Endothelial cell of hepatic sinusoid (primary cell): ENCODE measurements around the gene YPEL5.
"Not testable (repeated sequence)": the region's sequence is repeated elsewhere in the genome, so short reads cannot be mapped to it uniquely, and the experiment has no call there.

ENCODE experiments used
- in situ Hi-C: cut with HindIII; loops from 2 replicates; pipeline ENCODE4 v1.10.0; 2017; ENCODE audit warnings: low sequenced_read_pairs

Gene YPEL5

GRCh38 chr2:30136764-30137444 is 9.9 kb upstream of the YPEL5 start:
- in situ Hi-C loops: no loop called here

DNA sequence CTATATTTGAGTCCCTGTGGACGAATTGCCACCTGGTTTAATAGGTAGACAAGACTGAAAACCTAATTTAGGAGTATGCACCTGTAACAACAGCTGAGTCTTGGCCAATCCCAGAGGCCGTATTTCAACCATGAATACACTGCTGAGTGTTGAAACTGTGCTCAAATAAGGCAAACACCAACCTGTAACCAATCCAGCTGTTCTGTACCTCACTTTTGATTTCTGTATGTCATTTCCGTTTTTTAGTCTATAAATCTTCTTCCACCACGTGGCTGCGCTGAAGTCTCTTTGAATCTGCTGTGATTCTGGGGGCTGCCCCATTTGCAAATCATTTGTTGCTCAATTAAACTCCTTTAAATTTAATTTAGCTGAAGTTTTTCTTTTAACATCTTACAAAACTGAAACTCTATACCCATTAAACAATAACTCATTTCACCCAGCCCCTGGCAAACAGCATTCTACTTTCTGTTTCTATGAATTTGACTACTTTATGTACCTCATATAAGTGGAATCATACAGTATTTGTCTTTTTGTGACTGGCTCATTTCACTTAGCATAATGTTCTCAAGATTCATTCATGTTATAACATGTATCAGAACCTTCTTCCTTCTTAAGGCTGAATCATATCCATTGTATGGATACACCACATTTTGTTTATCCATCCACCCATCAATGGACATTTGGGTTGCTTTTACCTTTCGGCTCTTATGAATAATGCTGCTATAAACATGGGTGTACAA is 7.5 kb upstream of the YPEL5 start:
- in situ Hi-C loops: no loop called here

DNA sequence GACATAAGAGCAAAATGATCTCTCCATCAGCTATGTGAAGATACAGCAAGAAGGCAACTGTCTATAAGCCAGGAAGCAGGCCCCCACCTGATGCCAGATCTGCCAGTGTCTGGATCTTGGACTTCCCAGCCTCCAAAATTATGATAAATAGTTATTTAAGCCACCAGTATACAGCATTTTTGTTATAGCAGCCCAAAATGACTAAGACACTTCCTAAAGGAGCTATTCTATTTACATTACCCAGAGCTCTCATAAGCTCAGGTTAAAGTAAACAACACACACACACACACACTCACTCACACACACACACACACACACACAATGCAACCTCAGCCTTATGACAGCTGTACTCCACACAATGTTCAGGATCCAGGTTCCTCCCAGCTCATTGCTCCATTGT is 5.7 kb upstream of the YPEL5 start:
- in situ Hi-C loops: no loop called here

GRCh38 chr2:30144260-30144659 is 2.5 kb upstream of the YPEL5 start:
- in situ Hi-C loops: no loop called here

GRCh38 chr2:30144951-30145350 is 1.9 kb upstream of the YPEL5 start:
- in situ Hi-C loops: not testable (repeated sequence)

DNA sequence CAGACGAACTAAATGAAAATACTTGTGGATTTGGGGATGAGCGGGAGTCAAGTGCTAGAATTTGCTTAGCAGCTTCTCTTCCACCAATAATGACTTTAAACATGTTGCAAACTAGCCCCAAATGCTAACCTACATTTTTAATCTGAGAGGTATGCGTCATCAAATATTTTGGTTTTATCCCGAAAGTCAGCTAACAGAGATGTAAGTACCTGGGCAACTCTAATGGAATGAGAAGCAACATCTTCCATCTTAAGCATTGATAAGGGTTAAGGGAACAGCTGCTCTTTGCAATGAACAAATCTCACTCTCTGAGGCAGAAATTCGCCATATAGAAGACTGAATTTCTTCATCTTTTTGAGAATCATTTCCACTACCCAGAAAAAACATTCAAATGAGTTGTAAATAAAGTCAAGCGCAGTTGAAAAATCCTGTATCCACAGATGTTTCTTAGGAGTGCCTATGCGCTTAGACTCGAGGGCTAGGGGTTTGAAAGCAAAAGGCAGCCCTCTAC is 926 bp upstream of the YPEL5 start:
- in situ Hi-C loops: no loop called here

- in situ Hi-C loops: no loop called here
These were observed 448 bp downstream of the YPEL5 start for GRCh38 chr2:30147196-30147714.

DNA sequence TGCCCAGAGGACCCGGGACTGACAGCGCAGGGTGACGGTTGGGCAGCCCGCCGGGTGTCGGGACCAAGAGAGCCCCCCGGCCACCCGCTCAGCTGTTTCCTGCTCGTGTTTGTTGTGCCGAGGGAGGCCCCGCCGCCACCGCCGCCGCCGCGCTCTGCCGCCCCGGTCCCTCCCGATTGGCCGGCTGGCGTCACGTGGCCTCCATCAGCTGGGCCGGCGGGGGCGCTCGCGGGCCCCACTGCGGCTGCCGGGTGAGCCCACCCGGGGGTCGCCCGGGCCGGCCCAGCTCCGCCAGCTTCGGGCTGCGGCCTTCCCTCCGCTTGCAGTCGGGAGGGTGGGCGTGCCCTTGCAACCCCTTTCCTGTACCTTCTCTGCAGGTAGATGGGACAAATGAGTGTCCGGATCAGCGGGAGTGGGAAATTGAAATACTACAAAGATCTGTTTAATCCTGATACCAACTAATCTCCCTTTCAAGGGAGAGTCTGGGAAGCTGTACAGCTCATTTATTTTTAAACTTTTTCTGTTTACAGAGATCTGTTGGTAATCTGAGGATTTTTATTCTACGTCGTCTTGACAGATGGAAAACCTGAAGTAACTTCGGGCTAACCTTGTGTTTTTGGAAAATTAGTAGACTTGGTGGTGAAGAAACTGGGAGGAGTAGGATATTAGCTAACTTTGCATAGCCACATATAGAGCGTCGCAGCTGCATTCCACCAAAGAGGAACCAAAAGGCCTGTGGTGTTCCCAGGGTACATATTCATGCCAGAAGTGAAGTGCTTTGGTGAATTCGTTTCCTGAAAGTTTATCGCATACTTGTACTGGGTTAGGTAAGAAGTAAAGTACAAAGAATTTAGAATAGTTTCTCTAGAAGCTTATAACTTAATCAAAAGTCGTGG is 1.2 kb downstream of the YPEL5 start:
- in situ Hi-C loops: no loop called here

GRCh38 chr2:30148850-30149249 is 2.0 kb downstream of the YPEL5 start:
- in situ Hi-C loops: no loop called here

DNA sequence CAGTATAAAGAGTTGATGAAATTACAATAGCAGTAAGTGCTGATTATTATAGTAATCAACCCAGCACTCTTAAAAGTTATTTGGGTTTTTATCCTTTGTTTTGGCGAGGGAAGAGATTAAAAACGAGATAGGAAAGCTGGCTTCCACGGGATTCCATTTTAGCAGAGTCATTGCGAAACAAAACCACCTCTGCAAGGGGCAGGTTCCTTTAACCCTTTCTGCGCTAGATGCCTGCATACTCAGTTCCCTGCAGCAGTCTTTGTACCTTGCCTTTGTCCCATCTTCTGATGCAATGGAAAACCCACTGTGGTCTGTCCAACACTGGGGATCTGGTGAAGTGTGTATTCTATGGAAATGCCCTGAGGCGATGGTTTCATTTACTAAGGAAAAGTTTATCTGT is 2.7 kb downstream of the YPEL5 start:
- in situ Hi-C loops: no loop called here

- in situ Hi-C loops: no loop called here
These were observed 3.2 kb downstream of the YPEL5 start for GRCh38 chr2:30149976-30150375.

- in situ Hi-C loops: no loop called here
These were observed 4.0 kb downstream of the YPEL5 start for GRCh38 chr2:30150786-30151185.

DNA sequence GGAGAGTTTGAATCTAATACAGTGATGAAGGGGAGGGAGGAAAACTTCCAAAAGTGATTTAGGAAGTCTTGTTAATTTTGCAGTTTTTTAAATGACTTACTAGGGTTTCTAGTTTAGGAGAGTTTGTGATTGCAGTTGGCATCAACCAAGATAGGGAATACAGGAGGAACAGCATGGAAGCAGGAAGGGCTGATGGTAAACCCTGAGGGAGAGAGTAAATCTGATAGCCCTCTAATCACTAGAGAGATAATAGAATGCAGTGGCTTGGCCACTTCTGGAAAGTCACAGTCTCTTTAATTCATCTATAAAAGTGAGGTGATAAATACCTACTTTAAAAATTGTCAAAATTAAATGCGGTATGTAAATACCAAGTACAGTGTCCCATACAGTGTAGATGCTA is 5.6 kb downstream of the YPEL5 start:
- in situ Hi-C loops: no loop called here

DNA sequence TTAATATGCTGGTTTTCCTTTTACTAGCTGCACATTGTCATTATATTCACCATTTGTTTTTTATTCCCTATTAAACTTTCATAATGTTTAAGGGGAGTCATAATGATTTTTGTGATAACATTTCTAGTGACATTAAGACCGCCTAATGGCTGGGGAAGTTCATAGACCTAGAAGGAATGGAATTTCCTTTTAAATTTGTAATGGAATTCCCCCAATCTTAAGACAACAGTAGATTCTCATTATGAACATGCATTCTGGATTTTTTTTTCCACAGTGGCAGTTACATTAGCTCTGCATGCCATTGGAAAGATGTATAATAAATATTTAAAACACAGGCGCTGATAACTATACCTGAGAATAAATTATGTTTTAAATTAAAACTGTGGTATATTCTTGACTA is 8.4 kb downstream of the YPEL5 start:
- in situ Hi-C loops: no loop called here

DNA sequence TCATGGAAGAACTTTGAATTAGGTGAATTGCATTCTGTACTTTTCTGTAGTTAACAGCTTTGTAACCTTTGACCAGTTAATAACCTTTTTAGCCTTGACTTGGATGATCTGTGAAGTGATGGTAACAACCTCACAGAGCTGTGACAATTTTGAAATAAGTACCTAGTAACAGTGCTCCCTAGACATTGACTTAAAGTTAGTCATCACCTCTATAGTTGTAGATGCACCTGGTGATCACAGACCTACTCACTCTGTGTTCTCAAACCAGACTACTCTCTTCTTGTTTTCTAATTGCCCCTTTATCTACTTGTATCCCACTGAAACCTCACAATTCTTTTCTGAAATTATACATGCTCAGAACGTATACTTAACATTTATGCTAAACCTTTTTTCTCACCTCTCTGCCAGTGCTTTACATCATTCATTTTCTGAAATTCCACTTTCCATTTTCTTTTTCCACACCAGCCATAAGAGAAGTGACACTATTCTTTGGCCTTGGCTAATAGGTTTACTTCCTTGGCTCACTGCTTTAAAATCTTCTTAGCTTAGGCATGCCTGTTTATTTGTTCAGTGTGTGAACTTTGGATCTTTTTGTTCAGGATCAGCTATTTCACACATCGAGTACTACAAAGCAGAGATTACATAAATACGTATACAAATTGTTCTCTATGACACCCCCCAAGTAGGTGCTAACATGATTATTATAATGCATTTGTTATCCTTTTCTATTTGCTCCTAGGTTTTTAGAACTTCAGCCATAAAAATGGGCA is 9.3 kb downstream of the YPEL5 start:
- in situ Hi-C loops: no loop called here

DNA sequence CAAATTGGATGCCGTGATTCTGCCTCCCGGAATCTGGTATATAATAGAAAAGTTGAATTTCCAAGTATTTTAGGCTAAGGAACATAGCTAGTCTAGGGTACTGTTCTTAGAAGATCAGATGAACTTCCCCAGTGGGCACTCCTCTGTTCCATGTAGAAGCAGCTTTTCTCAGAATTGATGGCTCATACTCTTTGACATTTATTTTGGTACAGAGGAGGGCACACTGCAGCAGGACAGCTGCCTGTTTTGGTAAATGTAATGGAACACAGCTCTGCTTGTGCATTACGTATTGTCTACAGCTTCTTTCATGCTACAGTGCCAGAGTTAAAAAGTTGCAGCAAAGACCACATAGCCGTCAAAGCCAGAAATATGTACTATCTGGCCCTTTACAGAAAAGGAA is 10.8 kb downstream of the YPEL5 start:
- in situ Hi-C loops: no loop called here

DNA sequence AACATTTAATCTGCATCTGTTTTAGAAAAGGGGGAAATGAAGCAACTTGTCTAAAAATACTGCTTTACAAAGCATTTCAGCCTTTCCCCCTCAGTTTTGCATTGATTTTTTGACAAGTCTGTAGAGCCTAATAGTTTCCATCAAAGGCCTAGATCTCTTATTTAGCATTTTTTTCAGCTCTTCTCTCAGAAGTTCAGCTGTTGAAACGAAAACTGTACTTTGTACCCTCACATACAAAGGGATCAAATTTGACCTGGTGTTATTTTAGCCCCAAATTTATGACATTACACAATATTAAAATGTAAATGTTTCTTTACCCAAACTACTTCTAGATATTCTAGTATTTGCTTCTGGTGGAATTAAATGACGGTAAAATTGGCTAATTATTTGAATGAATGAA is 13.0 kb downstream of the YPEL5 start:
- in situ Hi-C loops: no loop called here

DNA sequence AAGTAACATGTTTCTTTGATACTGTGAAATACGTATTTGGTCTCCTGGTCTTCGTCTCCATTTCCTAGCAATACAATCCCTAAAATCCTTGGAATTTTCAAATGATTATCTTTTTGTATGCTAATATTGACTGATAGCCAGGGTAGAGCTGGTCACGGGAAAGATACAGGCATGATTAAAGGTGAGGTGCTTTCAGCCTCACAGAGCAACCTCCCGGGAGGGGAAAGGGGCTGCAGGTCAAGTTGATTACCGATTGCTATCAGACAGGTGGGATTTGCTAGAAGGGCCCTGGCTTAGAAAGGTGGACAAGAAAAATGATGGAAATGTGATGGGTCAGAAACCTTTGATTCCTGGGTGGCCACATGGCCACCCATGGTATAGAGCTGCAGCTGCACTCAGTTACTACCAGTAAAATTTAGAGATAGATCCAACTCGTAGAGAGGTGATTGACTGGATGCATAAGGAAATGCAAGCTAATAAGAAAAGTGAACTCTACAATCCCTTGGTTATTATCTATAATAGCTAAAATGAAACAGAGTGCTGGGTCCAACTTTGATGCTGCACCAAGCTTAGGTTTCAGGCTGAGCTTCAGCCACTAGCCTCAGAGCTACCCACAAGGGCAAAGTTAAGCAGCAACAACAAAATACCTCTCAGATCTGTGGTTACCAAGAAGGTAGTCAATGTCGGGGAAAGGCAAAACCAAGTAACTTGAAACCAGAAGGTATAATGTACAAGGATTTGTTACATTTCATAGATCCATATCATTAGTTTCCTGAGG is 15.3 kb downstream of the YPEL5 start:
- in situ Hi-C loops: no loop called here

DNA sequence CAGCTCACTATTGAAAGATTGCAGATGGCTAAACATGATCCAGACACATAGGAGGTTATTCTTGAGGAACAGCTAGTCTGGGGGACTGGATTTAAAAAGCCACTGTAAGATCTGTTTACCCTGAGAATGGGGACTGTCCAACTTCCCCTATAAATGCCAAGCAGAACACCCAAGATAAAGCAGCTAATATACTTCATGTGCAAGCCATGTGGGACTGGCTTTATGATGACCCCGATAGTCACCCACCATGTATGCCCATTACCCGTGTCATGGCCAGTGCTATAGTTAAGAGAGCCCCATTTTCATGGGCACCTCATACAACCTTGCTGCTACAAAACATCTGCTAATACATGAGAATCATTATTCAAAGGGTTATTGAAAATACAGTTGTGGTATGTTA is 16.0 kb downstream of the YPEL5 start:
- in situ Hi-C loops: no loop called here
